DOHH2 (cell line): ENCODE measurements around the gene NAT14.
A peak's percentile ranks its signal among the peaks of the same experiment; 100 is the strongest.

Experiments
- H3F3A ChIP-seq: fragments of 200-600 bp; sonication (generic), shearing (Covaris generic); 2 replicates; pipeline ENCODE4 v1.6.0; 2016; ENCODE audit warnings: antibody characterized with exemption, mild to moderate bottlenecking; ENCODE audit not compliant: control insufficient read depth, insufficient read depth
- H3K27ac ChIP-seq: fragments of 200-600 bp; sonication (generic); 2 replicates; pipeline ENCODE4 v1.5.1; 2014; ENCODE audit warnings: low read depth, mild to moderate bottlenecking, low read length, moderate library complexity
- H3K27me3 ChIP-seq: fragments of 200-600 bp; sonication (generic); 2 replicates; pipeline ENCODE4 v1.6.1; 2014; ENCODE audit warnings: mild to moderate bottlenecking, low read length, mixed read lengths; ENCODE audit not compliant: control insufficient read depth
- H3K36me3 ChIP-seq: fragments of 200-600 bp; sonication (generic); 2 replicates; pipeline ENCODE4 v1.6.1; 2014; ENCODE audit warnings: mild to moderate bottlenecking, low read length, moderate library complexity, mixed read lengths; ENCODE audit not compliant: control insufficient read depth
- H3K4me1 ChIP-seq: fragments of 200-600 bp; sonication (generic); 2 replicates; pipeline ENCODE4 v1.6.1; 2014; ENCODE audit warnings: mild to moderate bottlenecking, low read length, mixed read lengths; ENCODE audit not compliant: control insufficient read depth
- H3K4me2 ChIP-seq: fragments of 200-600 bp; sonication (generic); 2 replicates; pipeline ENCODE4 v1.6.0; 2014; ENCODE audit warnings: mild to moderate bottlenecking, low read length, moderate library complexity
- H3K4me3 ChIP-seq: fragments of 200-600 bp; sonication (generic); 2 replicates; pipeline ENCODE4 v1.5.1; 2014; ENCODE audit warnings: mild to moderate bottlenecking, low read length, mixed read lengths
- H3K79me2 ChIP-seq: fragments of 200-600 bp; sonication (generic); 2 replicates; pipeline ENCODE4 v1.6.1; 2014; ENCODE audit warnings: mild to moderate bottlenecking, low read length, mixed read lengths; ENCODE audit not compliant: control insufficient read depth
- H3K9me2 ChIP-seq: fragments of 200-600 bp; sonication (generic); replicated peaks from 2 replicates; pipeline ENCODE4 v1.6.1; 2014; ENCODE audit warnings: mild to moderate bottlenecking, low read length, mixed read lengths; ENCODE audit not compliant: control insufficient read depth
- H3K9me3 ChIP-seq: fragments of 200-600 bp; sonication (generic); 2 replicates; pipeline ENCODE4 v1.6.1; 2014; ENCODE audit warnings: antibody characterized with exemption, low read length, mixed read lengths; ENCODE audit not compliant: control insufficient read depth, insufficient read depth
- H4K20me1 ChIP-seq: fragments of 200-600 bp; sonication (generic); 2 replicates; pipeline ENCODE4 v1.6.0; 2014; ENCODE audit warnings: low read depth, mild to moderate bottlenecking, antibody characterized with exemption, low read length, moderate library complexity; ENCODE audit not compliant: control insufficient read depth, insufficient read depth
- EZH2phosphoT487 ChIP-seq: fragments of 200-600 bp; sonication (generic); IDR thresholded peaks from 2 replicates; pipeline ENCODE4 v1.6.1; 2017; ENCODE audit warnings: borderline replicate concordance, mild to moderate bottlenecking, antibody characterized with exemption, low read length, moderate library complexity, mixed read lengths
- TF ChIP-seq, protein P1 (sequence below): fragments of 200-600 bp; sonication (generic); IDR thresholded peaks from one replicate; pipeline ENCODE4 v1.5.1; 2014; ENCODE audit warnings: antibody characterized with exemption, mild to moderate bottlenecking, low read depth, low read length; ENCODE audit not compliant: poor library complexity, severe bottlenecking

NAT14 gene

DNA sequence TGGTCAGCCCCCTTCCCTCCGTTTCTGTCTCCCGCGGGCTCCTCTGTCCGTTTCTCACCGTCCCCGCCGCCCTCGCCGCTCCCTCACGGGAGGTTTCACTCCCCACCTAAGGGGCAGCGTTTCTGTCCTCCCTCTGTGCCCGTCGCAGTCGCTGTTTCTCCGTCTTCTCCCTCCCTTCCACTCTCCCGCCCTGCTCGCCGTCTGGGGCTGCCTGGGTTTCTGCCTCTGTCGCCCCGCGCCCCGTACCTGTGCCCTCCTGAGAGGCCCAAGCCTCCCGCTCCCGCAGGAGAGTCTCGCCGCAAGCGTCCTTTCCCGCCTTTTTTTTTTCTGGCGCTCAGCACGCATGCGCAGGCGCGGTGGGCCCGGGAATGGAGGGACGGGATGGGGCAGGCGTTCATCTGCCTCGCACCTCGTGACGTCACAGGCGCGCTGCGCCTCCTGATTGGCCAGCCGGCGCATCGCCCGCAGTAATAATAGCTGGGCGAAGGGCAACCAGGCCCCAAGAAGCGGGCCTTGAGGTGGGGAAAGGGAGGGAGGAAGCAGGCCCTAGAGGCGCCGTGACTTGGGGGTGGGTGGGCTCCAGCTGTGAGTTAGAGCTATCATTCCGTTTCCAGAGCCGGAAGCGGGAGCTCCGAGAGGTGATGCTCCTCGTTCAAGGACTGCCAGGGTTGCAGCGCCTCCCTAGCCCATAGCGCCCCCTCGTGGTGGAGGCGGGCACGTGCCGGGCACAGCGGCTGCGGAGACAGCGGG lies 18.7 kb downstream of the NAT14 start:
- H3K27ac ChIP-seq, result peak overlapping the region; percentile 45
- H3K4me2 ChIP-seq, result peak overlapping the region; percentile 91
- H3K36me3 ChIP-seq, result no peaks in the 10 kb centered on the region
- no peaks in the 10 kb centered on the region for H3K79me2 ChIP-seq
- TF ChIP-seq EZH2phosphoT487, result no peak
- TF ChIP-seq, protein P1, sequence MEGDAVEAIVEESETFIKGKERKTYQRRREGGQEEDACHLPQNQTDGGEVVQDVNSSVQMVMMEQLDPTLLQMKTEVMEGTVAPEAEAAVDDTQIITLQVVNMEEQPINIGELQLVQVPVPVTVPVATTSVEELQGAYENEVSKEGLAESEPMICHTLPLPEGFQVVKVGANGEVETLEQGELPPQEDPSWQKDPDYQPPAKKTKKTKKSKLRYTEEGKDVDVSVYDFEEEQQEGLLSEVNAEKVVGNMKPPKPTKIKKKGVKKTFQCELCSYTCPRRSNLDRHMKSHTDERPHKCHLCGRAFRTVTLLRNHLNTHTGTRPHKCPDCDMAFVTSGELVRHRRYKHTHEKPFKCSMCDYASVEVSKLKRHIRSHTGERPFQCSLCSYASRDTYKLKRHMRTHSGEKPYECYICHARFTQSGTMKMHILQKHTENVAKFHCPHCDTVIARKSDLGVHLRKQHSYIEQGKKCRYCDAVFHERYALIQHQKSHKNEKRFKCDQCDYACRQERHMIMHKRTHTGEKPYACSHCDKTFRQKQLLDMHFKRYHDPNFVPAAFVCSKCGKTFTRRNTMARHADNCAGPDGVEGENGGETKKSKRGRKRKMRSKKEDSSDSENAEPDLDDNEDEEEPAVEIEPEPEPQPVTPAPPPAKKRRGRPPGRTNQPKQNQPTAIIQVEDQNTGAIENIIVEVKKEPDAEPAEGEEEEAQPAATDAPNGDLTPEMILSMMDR, result peak; percentile 97
- peak overlapping the region; percentile 77 for H3K4me3 ChIP-seq
- H3K4me1 ChIP-seq, result peaks cover 8% of the 10 kb centered on the region
- H3K27me3 ChIP-seq, result no peaks in the 10 kb centered on the region
- H3K9me2 ChIP-seq, result no peaks in the 10 kb centered on the region
- 0 out of 2 replicates have a peak, but pooled peaks cover 4% of the 10 kb centered on the region for H3F3A ChIP-seq
- H4K20me1 ChIP-seq, result no peaks in the 10 kb centered on the region
- peaks cover 5% of the 10 kb centered on the region for H3K9me3 ChIP-seq

DNA sequence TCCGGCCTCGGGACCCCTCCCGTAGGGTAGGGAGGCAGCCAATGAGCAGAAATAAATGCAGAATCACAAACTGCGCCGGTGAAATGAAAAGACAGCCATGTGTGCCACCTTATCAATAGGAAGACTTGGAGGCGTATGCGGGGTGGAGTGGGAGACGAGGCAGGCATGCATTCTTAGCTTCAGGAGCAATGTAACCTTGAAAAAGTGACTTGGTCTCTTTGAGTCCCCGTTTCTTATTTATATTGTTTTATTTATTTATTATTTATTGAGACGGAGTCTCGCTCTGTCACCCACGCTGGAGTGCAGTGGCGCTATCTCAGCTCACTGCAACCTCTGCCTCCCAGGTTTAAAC lies 19.2 kb downstream of the NAT14 start:
- H3K27ac ChIP-seq, result no peak overlapping the region
- H3K4me2 ChIP-seq, result peak overlapping the region; percentile 91
- H3K4me3 ChIP-seq, result peak overlapping the region; percentile 77
- peaks cover 5% of the 10 kb centered on the region for H3K9me3 ChIP-seq
- H3K36me3 ChIP-seq, result no peaks in the 10 kb centered on the region
- TF ChIP-seq EZH2phosphoT487, result no peak
- TF ChIP-seq, protein P1, result no peak
- H3K27me3 ChIP-seq, result no peaks in the 10 kb centered on the region
- H3K79me2 ChIP-seq, result no peaks in the 10 kb centered on the region
- H3K4me1 ChIP-seq, result peaks cover 8% of the 10 kb centered on the region
- H3K9me2 ChIP-seq, result no peaks in the 10 kb centered on the region
- 0 out of 2 replicates have a peak, but pooled peaks cover 4% of the 10 kb centered on the region for H3F3A ChIP-seq
- no peaks in the 10 kb centered on the region for H4K20me1 ChIP-seq

DNA sequence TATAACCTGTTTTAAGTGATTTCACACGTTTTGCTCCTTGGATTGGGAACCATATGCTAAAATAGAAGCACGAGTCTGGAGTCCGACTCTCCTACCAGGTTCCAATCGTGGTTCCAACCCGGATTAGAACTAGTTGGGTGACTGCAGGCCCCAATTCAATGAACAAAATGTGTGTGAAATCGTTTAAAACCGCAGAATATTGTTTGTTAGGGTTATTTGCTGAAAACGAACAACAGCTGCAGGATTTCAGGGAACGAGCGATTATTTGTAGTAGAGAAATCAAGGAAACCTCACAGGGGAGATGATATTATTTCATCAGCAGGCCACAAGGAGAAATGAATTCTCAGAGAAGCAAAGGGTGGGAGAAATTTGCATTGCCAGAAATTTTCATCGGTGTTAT lies 20.0 kb downstream of the NAT14 start:
- Histone ChIP-seq H3K36me3 (no peaks in the 10 kb centered on the region), H3K79me2 (no peaks in the 10 kb centered on the region), H4K20me1 (no peaks in the 10 kb centered on the region), H3F3A (0 out of 2 replicates have a peak, but pooled peaks cover 4% of the 10 kb centered on the region), H3K9me2 (no peaks in the 10 kb centered on the region), H3K27ac (no peak overlapping the region), H3K4me1 (peaks cover 8% of the 10 kb centered on the region), H3K4me2 (no peak overlapping the region), H3K4me3 (no peak overlapping the region), H3K27me3 (no peaks in the 10 kb centered on the region), H3K9me3 (peaks cover 5% of the 10 kb centered on the region)
- no peak for TF ChIP-seq EZH2phosphoT487
- TF ChIP-seq, protein P1, result no peak
